Measurements from ENCODE around the gene DLGAP1. TPM values are rescaled to one million over a fixed set of nuclear protein-coding genes. Genes with fewer than 3 reads are reported as not detected.

Gene DLGAP1
- total RNA-seq, 1 donor from 2014 or later, result 18.5 TPM

- no peaks in the 10 kb centered on the region for H3K36me3 Mint-ChIP-seq
- H3K27ac ChIP-seq, result no peak overlapping the region
- peaks cover 9% of the 10 kb centered on the region for H3K4me1 ChIP-seq
- H3K9ac ChIP-seq, result no peak overlapping the region
- TF ChIP-seq EZH2 (IDR thresholded peaks at IDR 0.05) (no peak), CTCF (IDR thresholded peaks at IDR 0.05) (no peak), EZH2phosphoT487 (IDR thresholded peaks at IDR 0.05) (no peak)
- H3K4me1 Mint-ChIP-seq, result peaks cover 20% of the 10 kb centered on the region
- no peak overlapping the region for H3K27ac Mint-ChIP-seq
- H3K36me3 ChIP-seq, result no peaks in the 10 kb centered on the region
- no peak overlapping the region for H3K4me3 Mint-ChIP-seq
- H4K20me1 ChIP-seq (ENCODE audit: low read depth), result no peaks in the 10 kb centered on the region
- peaks cover 12% of the 10 kb centered on the region for H3F3A ChIP-seq (ENCODE audit: low read depth)
- DNase-seq (ENCODE audit: low spot score), result no peak
- no peaks in the 10 kb centered on the region for H3K27me3 Mint-ChIP-seq (ENCODE audit: insufficient read depth, low read depth)
- H2AFZ ChIP-seq (replicated peaks), result no peak overlapping the region
- H3K79me2 ChIP-seq (ENCODE audit: low read depth), result no peaks in the 10 kb centered on the region
- no peak overlapping the region for H3K4me2 ChIP-seq
- H3K9me3 Mint-ChIP-seq, result no peaks in the 10 kb centered on the region
- no peak overlapping the region for H3K4me3 ChIP-seq
- no peaks in the 10 kb centered on the region for H3K9me3 ChIP-seq (ENCODE audit: low read depth)
- no peaks in the 10 kb centered on the region for H3K27me3 ChIP-seq
These were observed 940.5 kb downstream of the DLGAP1 start for GRCh38 chr18:3514312-3515216.

- Histone ChIP-seq H3K4me1 (peaks cover 20% of the 10 kb centered on the region), H3K27ac (no peak overlapping the region), H3K4me2 (no peak overlapping the region), H3K27me3 (no peaks in the 10 kb centered on the region), H3K9ac (no peak overlapping the region), H3K9me3 (ENCODE audit: low read depth) (no peaks in the 10 kb centered on the region), H3K79me2 (ENCODE audit: low read depth) (no peaks in the 10 kb centered on the region), H3K4me3 (no peak overlapping the region), H2AFZ (replicated peaks) (no peak overlapping the region), H3F3A (ENCODE audit: low read depth) (peaks cover 22% of the 10 kb centered on the region), H4K20me1 (ENCODE audit: low read depth) (no peaks in the 10 kb centered on the region), H3K36me3 (no peaks in the 10 kb centered on the region)
- peaks cover 28% of the 10 kb centered on the region for H3K4me1 Mint-ChIP-seq
- no peak for DNase-seq (ENCODE audit: low spot score)
- H3K9me3 Mint-ChIP-seq, result no peaks in the 10 kb centered on the region
- H3K27me3 Mint-ChIP-seq (ENCODE audit: insufficient read depth, low read depth), result no peaks in the 10 kb centered on the region
- H3K4me3 Mint-ChIP-seq, result no peak overlapping the region
- H3K27ac Mint-ChIP-seq, result no peak overlapping the region
- no peaks in the 10 kb centered on the region for H3K36me3 Mint-ChIP-seq
- no peak for TF ChIP-seq CTCF (IDR thresholded peaks at IDR 0.05)
- no peak for TF ChIP-seq EZH2phosphoT487 (IDR thresholded peaks at IDR 0.05)
- TF ChIP-seq EZH2 (IDR thresholded peaks at IDR 0.05), result no peak
These were observed 941.6 kb downstream of the DLGAP1 start for GRCh38 chr18:3513481-3513880.

- H3K27ac Mint-ChIP-seq, result no peak overlapping the region
These were observed 943.1 kb downstream of the DLGAP1 start for GRCh38 chr18:3511980-3512379.

More at GRCh38 chr18:3511980-3512379, 943.1 kb downstream of the DLGAP1 start:
- Histone ChIP-seq H3K4me2 (no peak overlapping the region), H3F3A (ENCODE audit: low read depth) (peaks cover 22% of the 10 kb centered on the region), H2AFZ (replicated peaks) (no peak overlapping the region), H4K20me1 (ENCODE audit: low read depth) (no peaks in the 10 kb centered on the region), H3K9ac (no peak overlapping the region), H3K36me3 (no peaks in the 10 kb centered on the region), H3K79me2 (ENCODE audit: low read depth) (no peaks in the 10 kb centered on the region), H3K4me1 (peaks cover 21% of the 10 kb centered on the region), H3K9me3 (ENCODE audit: low read depth) (no peaks in the 10 kb centered on the region), H3K27me3 (no peaks in the 10 kb centered on the region), H3K4me3 (no peak overlapping the region), H3K27ac (no peak overlapping the region)
- DNase-seq (ENCODE audit: low spot score), result no peak
- Mint-ChIP-seq H3K9me3 (no peaks in the 10 kb centered on the region), H3K36me3 (no peaks in the 10 kb centered on the region), H3K4me1 (peaks cover 29% of the 10 kb centered on the region), H3K27me3 (ENCODE audit: insufficient read depth, low read depth) (no peaks in the 10 kb centered on the region), H3K4me3 (no peak overlapping the region)
- no peak for TF ChIP-seq EZH2 (IDR thresholded peaks at IDR 0.05)
- no peak for TF ChIP-seq EZH2phosphoT487 (IDR thresholded peaks at IDR 0.05)
- no peak for TF ChIP-seq CTCF (IDR thresholded peaks at IDR 0.05)
